Esophagus squamous epithelium (tissue), 5 donors: Measurements from ENCODE around the gene IGFL4. TPM values are rescaled to one million over a fixed set of nuclear protein-coding genes. Genes with fewer than 3 reads are reported as not detected.
A peak's percentile ranks its signal among the peaks of the same experiment; 100 is the strongest.

ENCODE experiments used
- DNase-seq: peaks from one replicate; lab custom pipeline; 2025; lab: John Stamatoyannopoulos, UW
- H3K27ac ChIP-seq, 4 donors: fragments of 200-600 bp; sonication (generic); one replicate each; pipeline ENCODE4 v1.5.1; 2016 to 2019; ENCODE audit warnings: mild to moderate bottlenecking in 1 of 4
- H3K27me3 ChIP-seq, 4 donors: fragments of 200-600 bp; sonication (generic); 1 replicate in 3 of 4; 2 replicates in 1 of 4; pipeline versions ENCODE4 v1.5.1 to v1.6.0; 2017 to 2021; ENCODE audit warnings: antibody characterized with exemption in 1 of 4
- H3K36me3 ChIP-seq, 3 donors: fragments of 200-600 bp; sonication (generic); one replicate each; pipeline ENCODE4 v1.5.1; 2016 to 2019
- H3K4me1 ChIP-seq, 3 donors: fragments of 200-600 bp; sonication (generic); one replicate each; pipeline ENCODE4 v1.5.1; 2017 to 2019
- H3K4me3 ChIP-seq, 4 donors: fragments of 200-600 bp; sonication (generic); 1 replicate in 3 of 4; 2 replicates in 1 of 4; pipeline ENCODE4 v1.5.1; 2016 to 2019; ENCODE audit warnings: mild to moderate bottlenecking in 2 of 4, moderate library complexity in 1 of 4
- H3K9me3 ChIP-seq, 3 donors: fragments of 200-600 bp; sonication (generic); one replicate each; pipeline ENCODE4 v1.5.1; 2016 to 2019
- CTCF ChIP-seq, 6 experiments: fragments of 450-650 bp in 4 of 6; fragments of 200-600 bp in 2 of 6; sonication (generic) in 2 of 6; IDR thresholded peaks; one replicate each; pipeline ENCODE4 v1.5.1; 2016 to 2019; ENCODE audit warnings: antibody characterized with exemption in 6 of 6, mild to moderate bottlenecking in 4 of 6, moderate library complexity in 4 of 6
- POLR2A ChIP-seq, 4 donors: fragments of 450-650 bp; IDR thresholded peaks; one replicate each; pipeline ENCODE4 v1.6.1; 2017; ENCODE audit warnings: antibody characterized with exemption in 4 of 4, mild to moderate bottlenecking in 4 of 4, moderate library complexity in 3 of 4
- WGBS, 2 donors: methylation state at CpG; one replicate each; pipeline ENCODE4 v1.1.5; 2018; 5-methylcytosine and 5-hydroxymethylcytosine counted together
- intact Hi-C: fragments of 100-400 bp; cut with DNase I; formaldehyde crosslinking; loops from one replicate; pipeline ENCODE4 v1.15.0; 2022
- total RNA-seq, 4 donors: library from RNA; depleted of rRNA; stranded (reverse); fragments of >200 nt; gene quantifications; one replicate each; pipeline ENCODE4 v1.1.0, GENCODE V29; 2016
- donor health status: DM: yes; HTN: yes; CAD: no.

Gene IGFL4
- total RNA-seq, 4 donors from 2014 or later: not detected

DNA sequence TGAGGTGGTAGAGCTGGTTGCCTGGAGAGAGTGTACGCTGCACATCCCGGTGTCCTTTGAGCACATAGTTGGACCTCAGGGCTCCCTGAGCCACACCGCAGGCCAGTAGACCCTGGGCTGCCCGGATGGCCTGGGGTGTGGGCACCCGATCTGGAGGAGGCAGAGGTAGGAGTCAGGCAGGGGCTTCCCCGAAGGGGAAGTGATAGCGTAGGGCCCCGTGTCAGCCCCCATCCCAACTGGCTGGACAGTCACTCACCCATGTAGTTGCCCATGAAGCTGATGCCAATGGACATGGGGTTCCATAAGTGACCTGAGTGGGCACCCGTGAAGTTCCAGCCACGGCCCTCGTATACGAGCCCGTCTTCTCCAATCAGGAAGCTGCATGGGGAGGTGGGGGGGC, 21.5 kb downstream of the IGFL4 start:
- H3K9me3 ChIP-seq: no peaks in the 10 kb centered on the region
- H3K27me3 ChIP-seq: peaks cover 0 to 48% (median 3%) of the 10 kb centered on the region in 4 donors
- peaks cover 0 to 12% (median 0%) of the 10 kb centered on the region in 3 donors for H3K36me3 ChIP-seq
- WGBS, 2 donors: 85 to 92% methylated on average over 11 of the region's 13 CpGs
- TF ChIP-seq CTCF (IDR thresholded peaks at IDR 0.05): no peak
- TF ChIP-seq POLR2A (IDR thresholded peaks at IDR 0.05): no peak
- no peak overlapping the region for H3K27ac ChIP-seq
- intact Hi-C loops: no loop called here
- peaks cover 24 to 54% (median 32%) of the 10 kb centered on the region in 3 donors for H3K4me1 ChIP-seq
- H3K4me3 ChIP-seq: no peak overlapping the region
- no peak for DNase-seq

DNA sequence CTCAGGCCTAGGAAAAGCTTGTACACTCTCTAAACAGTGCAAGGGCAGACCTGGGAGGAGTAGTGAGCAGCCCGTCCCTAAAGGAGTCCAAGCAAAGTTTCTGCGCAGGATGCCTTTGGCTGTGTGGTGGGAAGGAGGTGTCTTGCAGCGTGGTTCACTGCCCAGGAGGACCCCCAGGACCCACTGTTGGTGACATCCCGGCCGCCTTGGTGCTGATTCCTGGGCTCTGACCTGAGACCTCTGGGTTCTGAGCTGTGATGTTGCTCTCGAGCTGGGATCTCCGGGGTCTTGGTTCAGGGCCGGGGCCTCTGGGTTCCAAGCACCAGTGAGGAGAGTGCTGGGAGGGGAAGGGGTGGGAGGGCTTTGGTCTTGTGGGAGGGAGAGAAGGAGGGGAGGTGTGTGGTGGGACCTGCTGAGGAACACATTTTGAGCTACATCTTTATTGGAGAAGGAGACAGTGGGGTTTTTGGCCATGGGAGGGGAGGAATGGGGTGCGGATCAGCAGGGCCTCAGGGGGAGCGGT, 22.0 kb downstream of the IGFL4 start:
- Histone ChIP-seq H3K36me3 (peaks cover 0 to 12% (median 0%) of the 10 kb centered on the region in 3 donors), H3K9me3 (no peaks in the 10 kb centered on the region), H3K27me3 (peaks cover 0 to 48% (median 3%) of the 10 kb centered on the region in 4 donors), H3K4me1 (peaks cover 25 to 56% (median 32%) of the 10 kb centered on the region in 3 donors), H3K27ac (no peak overlapping the region), H3K4me3 (no peak overlapping the region)
- intact Hi-C loops: no loop called here
- DNase-seq: no peak
- whole genome bisulfite sequencing, 2 donors: 90 to 97% methylated on average over 5 of the region's 10 CpGs
- no peak for TF ChIP-seq POLR2A (IDR thresholded peaks at IDR 0.05)
- no peak for TF ChIP-seq CTCF (IDR thresholded peaks at IDR 0.05)

DNA sequence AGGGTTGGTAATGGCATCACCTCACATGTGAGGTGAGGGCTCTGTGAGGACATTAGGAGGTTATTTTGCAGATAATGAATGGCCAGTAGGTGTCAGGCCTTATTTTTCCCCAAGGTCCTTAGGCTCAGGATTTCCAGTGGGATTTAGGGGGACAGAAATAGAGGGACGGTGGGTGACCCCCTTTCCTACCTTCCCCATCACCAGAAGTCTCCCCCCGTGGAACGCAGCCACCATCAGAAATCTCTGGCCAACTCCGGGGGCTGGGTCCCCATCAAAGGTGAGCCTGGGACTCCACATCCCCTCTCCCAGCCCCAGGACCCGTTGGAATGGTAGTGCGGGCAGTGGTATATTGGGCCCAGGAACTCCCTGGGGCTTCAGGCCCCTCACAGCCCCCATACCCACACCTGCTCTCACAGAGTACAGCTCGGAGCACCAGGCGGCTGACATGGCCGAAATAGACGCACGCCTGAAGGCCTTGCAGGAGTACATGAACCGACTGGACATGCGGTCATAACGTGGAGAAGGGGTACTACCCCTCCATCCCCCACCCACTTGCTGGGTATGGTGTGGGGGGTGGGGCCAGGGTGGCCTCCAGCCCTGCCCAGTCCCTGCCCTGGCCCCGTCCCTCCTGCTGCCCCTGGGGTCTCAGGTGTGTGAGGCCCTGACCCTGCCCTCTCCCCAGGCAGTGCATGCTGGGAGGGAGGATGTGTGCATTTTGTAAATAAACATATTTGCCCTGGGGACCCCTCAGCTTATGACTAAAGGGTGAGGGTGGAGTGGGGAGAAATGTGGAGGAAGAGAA, 22.7 kb downstream of the IGFL4 start:
- no peak overlapping the region for H3K4me3 ChIP-seq
- DNase-seq: no peak
- no peak for TF ChIP-seq CTCF (IDR thresholded peaks at IDR 0.05)
- TF ChIP-seq POLR2A (IDR thresholded peaks at IDR 0.05): no peak
- H3K9me3 ChIP-seq: no peaks in the 10 kb centered on the region
- peaks cover 0 to 12% (median 0%) of the 10 kb centered on the region in 3 donors for H3K36me3 ChIP-seq
- intact Hi-C loops: no loop called here
- 84 to 96% methylated on average over 5 to 7 of the region's 15 CpGs for whole genome bisulfite sequencing, 2 donors
- peaks cover 25 to 56% (median 32%) of the 10 kb centered on the region in 3 donors for H3K4me1 ChIP-seq
- H3K27ac ChIP-seq: no peak overlapping the region
- peaks cover 0 to 49% (median 3%) of the 10 kb centered on the region in 4 donors for H3K27me3 ChIP-seq

- no peak overlapping the region for H3K27ac ChIP-seq
- intact Hi-C loops: no loop called here
- peaks cover 24 to 51% (median 28%) of the 10 kb centered on the region in 3 donors for H3K4me1 ChIP-seq
- H3K27me3 ChIP-seq: peaks cover 0 to 45% (median 1%) of the 10 kb centered on the region in 4 donors
- H3K4me3 ChIP-seq: peak overlapping the region in 1 of 4 donors; percentile 55
- no peaks in the 10 kb centered on the region for H3K9me3 ChIP-seq
- H3K36me3 ChIP-seq: peaks cover 0 to 13% (median 0%) of the 10 kb centered on the region in 3 donors
- WGBS, 2 donors: 36% methylated on average over 6 of the region's 7 CpGs; no CpG with 5 or more reads in 1 of the 2 donors
- TF ChIP-seq CTCF (IDR thresholded peaks at IDR 0.05) (no peak), POLR2A (IDR thresholded peaks at IDR 0.05) (no peak)
- DNase-seq: no peak
Observed at GRCh38 chr19:46017095-46017429, 23.7 kb downstream of the IGFL4 start.
